ENCODE data around the gene ZNF644. TPM values are rescaled to one million over a fixed set of nuclear protein-coding genes. Genes with fewer than 3 reads are reported as not detected.
A peak's percentile ranks its signal among the peaks of the same experiment; 100 is the strongest.

Gene ZNF644
- total and polyA plus RNA-seq, 4 donors: 6.8 to 38.8 (median 27.2) TPM

- no peak overlapping the region for H3K9ac ChIP-seq (ENCODE audit: low read depth in 1 of 2, low read length in 2 of 2)
- no peak for DNase-seq (ENCODE audit: low spot score)
- no peak for TF ChIP-seq EGR1 (IDR thresholded peaks at IDR 0.05; ENCODE audit: low read depth in 2 of 2)
- TF ChIP-seq RAD21 (IDR thresholded peaks at IDR 0.05): peak; percentile 13 to 30
- TF ChIP-seq GABPA (IDR thresholded peaks at IDR 0.05 in 1 of 2, conservative IDR thresholded peaks at IDR 0.05 in 1 of 2): no peak
- H3K9me3 ChIP-seq (ENCODE audit: control insufficient read depth in 4 of 4, low read length in 3 of 4): no peaks in the 10 kb centered on the region
- peaks cover 0 to 6% (median 3%) of the 10 kb centered on the region in 4 donors for H3K4me1 ChIP-seq (ENCODE audit: control insufficient read depth in 4 of 4, insufficient read depth in 4 of 4, low read length in 3 of 4)
- H3K36me3 ChIP-seq (ENCODE audit: control insufficient read depth in 4 of 4, insufficient read depth in 3 of 4, low read depth in 1 of 4, low read length in 3 of 4): no peaks in the 10 kb centered on the region
- H3K27me3 ChIP-seq (ENCODE audit: control insufficient read depth in 4 of 4, insufficient read depth in 4 of 4, low read length in 3 of 4): no peaks in the 10 kb centered on the region
- no peak overlapping the region for H3K4me3 ChIP-seq (ENCODE audit: low read depth in 1 of 3, low read length in 3 of 3)
- no peak overlapping the region for H3K27ac ChIP-seq (ENCODE audit: low read depth in 1 of 2, low read length in 2 of 2)
These were observed 14.0 kb downstream of the ZNF644 start for GRCh38 chr1:91007827-91008226.

GRCh38 chr1:91007092-91007491 is 14.7 kb downstream of the ZNF644 start:
- 97% methylated on average over 7 of the region's 7 CpGs for WGBS
- no peak overlapping the region for H3K4me3 ChIP-seq (ENCODE audit: low read depth in 1 of 3, low read length in 3 of 3)
- no peak for TF ChIP-seq RAD21 (IDR thresholded peaks at IDR 0.05)
- no peak for TF ChIP-seq FOXA1 (IDR thresholded peaks at IDR 0.05)
- no peak for TF ChIP-seq JUND (IDR thresholded peaks at IDR 0.05)
- peaks cover 0 to 6% (median 2%) of the 10 kb centered on the region in 4 donors for H3K4me1 ChIP-seq (ENCODE audit: control insufficient read depth in 4 of 4, insufficient read depth in 4 of 4, low read length in 3 of 4)
- no peaks in the 10 kb centered on the region for H3K36me3 ChIP-seq (ENCODE audit: control insufficient read depth in 4 of 4, insufficient read depth in 3 of 4, low read depth in 1 of 4, low read length in 3 of 4)
- no peaks in the 10 kb centered on the region for H3K27me3 ChIP-seq (ENCODE audit: control insufficient read depth in 4 of 4, insufficient read depth in 4 of 4, low read length in 3 of 4)
- DNase-seq (ENCODE audit: low spot score): no peak
- no peak overlapping the region for H3K9ac ChIP-seq (ENCODE audit: low read depth in 1 of 2, low read length in 2 of 2)
- H3K9me3 ChIP-seq (ENCODE audit: control insufficient read depth in 4 of 4, low read length in 3 of 4): no peaks in the 10 kb centered on the region
- no peak overlapping the region for H3K27ac ChIP-seq (ENCODE audit: low read depth in 1 of 2, low read length in 2 of 2)

GRCh38 chr1:91006113-91006908 is 15.5 kb downstream of the ZNF644 start:
- no peaks in the 10 kb centered on the region for H3K36me3 ChIP-seq (ENCODE audit: control insufficient read depth in 4 of 4, insufficient read depth in 3 of 4, low read depth in 1 of 4, low read length in 3 of 4)
- H3K27me3 ChIP-seq (ENCODE audit: control insufficient read depth in 4 of 4, insufficient read depth in 4 of 4, low read length in 3 of 4): no peaks in the 10 kb centered on the region
- H3K27ac ChIP-seq (ENCODE audit: low read depth in 1 of 2, low read length in 2 of 2): no peak overlapping the region
- TF ChIP-seq ZBTB33 (IDR thresholded peaks at IDR 0.05) (no peak), JUND (IDR thresholded peaks at IDR 0.05) (no peak), TAF1 (conservative IDR thresholded peaks at IDR 0.05) (no peak), SP1 (IDR thresholded peaks at IDR 0.05) (no peak), FOXA2 (IDR thresholded peaks at IDR 0.05) (no peak), REST (IDR thresholded peaks at IDR 0.05) (no peak), CTCF (IDR thresholded peaks at IDR 0.05; ENCODE audit: low read depth, low read length, missing input control) (no peak), ATF3 (IDR thresholded peaks at IDR 0.05) (no peak), RAD21 (IDR thresholded peaks at IDR 0.05) (no peak), FOXA1 (IDR thresholded peaks at IDR 0.05) (no peak), NR2F2 (IDR thresholded peaks at IDR 0.05) (no peak), HNF4A (conservative IDR thresholded peaks at IDR 0.05) (no peak), GABPA (IDR thresholded peaks at IDR 0.05 in 1 of 2, conservative IDR thresholded peaks at IDR 0.05 in 1 of 2) (no peak), HNF4G (IDR thresholded peaks at IDR 0.05) (no peak), MAX (IDR thresholded peaks at IDR 0.05) (no peak), YY1 (IDR thresholded peaks at IDR 0.05) (no peak), EGR1 (IDR thresholded peaks at IDR 0.05; ENCODE audit: low read depth in 2 of 2) (no peak), RXRA (IDR thresholded peaks at IDR 0.05) (no peak)
- DNase-seq (ENCODE audit: low spot score): no peak
- H3K4me1 ChIP-seq (ENCODE audit: control insufficient read depth in 4 of 4, insufficient read depth in 4 of 4, low read length in 3 of 4): peaks cover 0 to 6% (median 0%) of the 10 kb centered on the region in 4 donors
- H3K4me3 ChIP-seq (ENCODE audit: low read depth in 1 of 3, low read length in 3 of 3): no peak overlapping the region
- no peaks in the 10 kb centered on the region for H3K9me3 ChIP-seq (ENCODE audit: control insufficient read depth in 4 of 4, low read length in 3 of 4)
- whole genome bisulfite sequencing: over 99% methylated on average over 2 of the region's 2 CpGs
- no peak overlapping the region for H3K9ac ChIP-seq (ENCODE audit: low read depth in 1 of 2, low read length in 2 of 2)
